Activated CD4-positive, alpha-beta T cell treated with anti-CD3 and anti-CD28 coated beads, Interleukin-2, amount 10 ng/mL, durations not matched to agents 24 days and 14 days (primary cell): Measurements from ENCODE around the gene SDC3. TPM values are rescaled to one million over a fixed set of nuclear protein-coding genes. Genes with fewer than 3 reads are reported as not detected.

Experiments used
- DNase-seq: peaks from one replicate; pipeline ENCODE4 v3.0.0; 2022
- H3K27ac Mint-ChIP-seq: one replicate; pipeline ENCODE4 v1.8.0; 2022; ENCODE audit warnings: mild to moderate bottlenecking, mixed read lengths
- H3K27me3 Mint-ChIP-seq: one replicate; pipeline ENCODE4 v1.8.0; 2022; ENCODE audit warnings: mixed read lengths
- H3K36me3 Mint-ChIP-seq: one replicate; pipeline ENCODE4 v1.8.0; 2022; ENCODE audit warnings: low read depth, mild to moderate bottlenecking, mixed read lengths
- H3K4me1 Mint-ChIP-seq: one replicate; pipeline ENCODE4 v1.8.0; 2021; ENCODE audit warnings: mixed read lengths
- H3K4me3 Mint-ChIP-seq: one replicate; pipeline ENCODE4 v1.8.0; 2022; ENCODE audit warnings: mild to moderate bottlenecking, moderate library complexity, mixed read lengths
- H3K9me3 Mint-ChIP-seq: one replicate; pipeline ENCODE4 v1.8.0; 2021; ENCODE audit warnings: mixed read lengths
- intact Hi-C: fragments of 100-400 bp; cut with micrococcal nuclease; formaldehyde crosslinking; loops from one replicate; pipeline ENCODE4 v1.15.1; 2023
- total RNA-seq: library from RNA; stranded (reverse); gene quantifications from 2 replicates; pipeline ENCODE4 v1.2.3, GENCODE V29; 2022

Gene SDC3
- total RNA-seq, 1 donor from 2014 or later, result 0.44 TPM

DNA sequence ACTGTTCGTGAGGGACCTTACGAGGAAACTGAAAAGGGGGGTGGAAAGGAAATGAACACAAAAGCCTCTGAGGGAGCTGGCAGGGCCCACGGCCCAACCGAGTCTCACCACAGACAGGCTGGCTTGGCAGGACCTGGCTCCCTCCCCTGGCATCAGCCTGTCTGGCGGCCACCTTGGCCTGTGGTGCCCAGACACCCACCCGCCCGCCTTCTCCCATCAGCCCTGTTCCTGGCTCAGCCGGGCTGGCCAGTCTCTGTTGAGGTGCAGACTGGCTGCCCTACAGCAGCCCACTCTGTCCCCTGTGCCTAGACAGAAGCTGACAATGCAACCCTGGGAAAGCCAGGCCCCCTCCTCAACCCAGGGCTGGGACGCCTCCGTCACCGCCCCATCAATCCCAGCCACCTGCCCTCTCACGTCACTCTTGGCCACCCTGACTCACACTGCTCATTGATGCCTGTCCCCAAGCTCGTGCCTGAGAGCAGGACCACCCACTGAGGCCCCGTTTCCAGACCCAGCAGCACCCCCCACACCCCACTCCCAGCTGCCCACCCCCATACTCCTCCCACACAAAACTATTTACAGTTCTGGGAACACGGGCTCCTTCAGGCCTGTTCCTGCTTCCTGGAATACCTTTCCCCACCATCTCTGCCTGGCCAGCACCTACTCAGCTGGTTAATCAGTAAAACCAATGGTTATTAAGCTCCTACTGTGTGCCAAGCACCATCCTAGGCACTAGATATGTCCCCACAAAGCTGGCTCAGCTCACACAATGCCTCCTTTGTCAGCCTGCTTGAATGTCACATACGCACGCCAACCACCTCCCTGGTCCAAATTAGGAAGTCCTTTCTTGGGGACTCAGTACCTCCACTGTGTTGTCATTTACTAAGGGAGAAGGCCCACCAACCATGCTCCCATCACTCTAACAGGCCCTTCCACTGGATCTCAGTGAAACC is 22.7 kb downstream of the SDC3 start:
- Mint-ChIP-seq H3K4me1 (peaks cover 2% of the 10 kb centered on the region), H3K4me3 (no peak overlapping the region), H3K9me3 (no peaks in the 10 kb centered on the region), H3K36me3 (no peaks in the 10 kb centered on the region), H3K27me3 (peaks cover 24% of the 10 kb centered on the region), H3K27ac (no peak overlapping the region)
- intact Hi-C loops, result no loop called here
- DNase-seq, result no peak

DNA sequence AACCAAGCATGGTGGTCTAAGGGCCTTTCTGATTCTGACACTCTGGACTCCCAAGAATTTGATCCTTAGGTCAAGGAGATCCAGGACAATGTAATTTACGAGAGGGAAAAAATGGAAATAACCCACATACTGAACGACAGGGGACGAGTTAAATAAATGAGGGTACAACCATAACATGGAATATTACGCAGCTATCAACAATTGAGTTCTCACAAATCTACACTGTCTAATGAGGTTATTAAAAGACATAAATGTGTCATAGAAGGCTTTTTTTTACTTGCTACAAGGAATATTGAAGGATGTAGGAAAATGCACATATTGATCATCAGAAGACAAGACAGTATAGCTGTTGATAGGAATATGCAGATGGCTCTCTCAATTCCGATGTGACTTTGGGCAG is 23.8 kb downstream of the SDC3 start:
- peaks cover 24% of the 10 kb centered on the region for H3K27me3 Mint-ChIP-seq
- no peak overlapping the region for H3K27ac Mint-ChIP-seq
- intact Hi-C loops, result no loop called here
- no peak overlapping the region for H3K4me3 Mint-ChIP-seq
- H3K9me3 Mint-ChIP-seq, result no peaks in the 10 kb centered on the region
- H3K36me3 Mint-ChIP-seq, result no peaks in the 10 kb centered on the region
- H3K4me1 Mint-ChIP-seq, result peaks cover 2% of the 10 kb centered on the region
- DNase-seq, result no peak

DNA sequence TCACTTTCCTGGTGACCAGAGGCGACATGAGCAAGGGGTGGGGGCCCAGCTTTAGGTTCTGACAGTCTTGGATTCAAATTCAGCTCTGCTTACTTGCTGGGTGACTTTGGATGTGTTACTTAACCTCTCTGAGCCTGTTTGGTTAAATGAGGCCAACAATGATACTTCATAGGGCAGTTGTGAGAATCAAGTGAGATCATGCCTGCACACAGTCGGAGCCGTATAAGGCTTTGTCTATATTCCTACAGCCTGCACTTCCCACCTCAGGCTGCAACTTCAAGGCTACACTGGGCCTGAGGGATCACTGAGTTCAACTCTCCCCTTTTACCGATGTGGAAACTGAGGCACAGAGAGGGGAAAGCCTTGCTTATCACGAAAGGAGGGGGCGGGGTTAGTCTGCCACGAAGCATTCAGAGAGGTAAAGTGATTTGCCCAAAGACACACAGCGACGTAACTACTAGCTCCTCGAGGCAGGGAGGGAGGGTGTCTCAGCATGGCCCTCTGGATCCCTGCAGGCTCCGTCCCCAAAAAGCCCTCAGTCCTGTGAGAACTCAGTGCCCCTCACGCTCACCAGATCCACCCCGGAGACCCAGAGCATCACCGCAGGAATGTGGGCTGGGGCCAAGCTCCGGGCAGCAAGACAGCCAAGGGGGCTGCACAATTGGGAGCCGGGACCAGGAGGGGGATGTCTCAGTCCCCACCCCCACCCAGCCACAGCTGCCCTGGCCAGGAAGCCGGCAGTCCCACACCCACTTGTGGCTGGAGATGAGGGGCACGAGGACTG is 25.0 kb downstream of the SDC3 start:
- intact Hi-C loops, result no loop called here
- peaks cover 21% of the 10 kb centered on the region for H3K27me3 Mint-ChIP-seq
- H3K9me3 Mint-ChIP-seq, result no peaks in the 10 kb centered on the region
- no peak overlapping the region for H3K4me3 Mint-ChIP-seq
- no peak for DNase-seq
- peaks cover 2% of the 10 kb centered on the region for H3K4me1 Mint-ChIP-seq
- H3K36me3 Mint-ChIP-seq, result no peaks in the 10 kb centered on the region
- H3K27ac Mint-ChIP-seq, result no peak overlapping the region

DNA sequence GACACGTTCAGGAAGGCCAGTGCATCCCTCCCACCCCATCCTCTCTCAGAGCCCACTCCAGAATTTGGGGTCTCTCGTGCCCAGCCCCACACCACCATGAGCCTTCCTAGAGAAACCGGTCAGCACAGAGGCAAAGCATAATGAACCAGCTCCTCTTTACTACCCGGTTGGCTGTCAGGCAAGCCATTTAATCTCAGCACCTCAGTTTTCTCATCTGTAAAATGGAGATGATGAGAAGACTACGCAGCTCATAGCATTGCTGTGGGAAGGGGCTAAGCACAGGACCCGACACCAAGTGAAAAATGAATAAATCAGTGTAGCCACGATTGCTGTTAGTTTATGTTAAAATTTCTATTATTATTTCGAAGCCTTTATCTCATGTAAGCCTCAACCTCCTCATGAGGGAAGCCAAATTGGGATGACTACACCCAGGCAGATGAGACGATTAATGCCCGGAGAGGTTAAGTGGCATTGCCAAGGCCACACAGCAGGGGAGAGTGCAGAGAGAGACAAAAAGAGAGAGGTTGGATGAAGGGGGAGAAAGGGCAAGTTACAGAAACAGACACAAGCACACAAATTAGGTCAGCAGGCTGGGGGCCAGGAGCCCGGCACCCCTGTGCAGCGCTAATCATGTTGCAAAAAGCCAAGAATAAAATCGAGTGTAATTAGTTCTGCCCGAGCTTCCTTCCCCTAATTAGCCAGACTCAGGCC is 25.7 kb downstream of the SDC3 start:
- no peaks in the 10 kb centered on the region for H3K9me3 Mint-ChIP-seq
- H3K4me3 Mint-ChIP-seq, result no peak overlapping the region
- DNase-seq, result no peak
- H3K27ac Mint-ChIP-seq, result no peak overlapping the region
- no peaks in the 10 kb centered on the region for H3K36me3 Mint-ChIP-seq
- H3K27me3 Mint-ChIP-seq, result peaks cover 24% of the 10 kb centered on the region
- intact Hi-C loops, result no loop called here
- H3K4me1 Mint-ChIP-seq, result peaks cover 2% of the 10 kb centered on the region

DNA sequence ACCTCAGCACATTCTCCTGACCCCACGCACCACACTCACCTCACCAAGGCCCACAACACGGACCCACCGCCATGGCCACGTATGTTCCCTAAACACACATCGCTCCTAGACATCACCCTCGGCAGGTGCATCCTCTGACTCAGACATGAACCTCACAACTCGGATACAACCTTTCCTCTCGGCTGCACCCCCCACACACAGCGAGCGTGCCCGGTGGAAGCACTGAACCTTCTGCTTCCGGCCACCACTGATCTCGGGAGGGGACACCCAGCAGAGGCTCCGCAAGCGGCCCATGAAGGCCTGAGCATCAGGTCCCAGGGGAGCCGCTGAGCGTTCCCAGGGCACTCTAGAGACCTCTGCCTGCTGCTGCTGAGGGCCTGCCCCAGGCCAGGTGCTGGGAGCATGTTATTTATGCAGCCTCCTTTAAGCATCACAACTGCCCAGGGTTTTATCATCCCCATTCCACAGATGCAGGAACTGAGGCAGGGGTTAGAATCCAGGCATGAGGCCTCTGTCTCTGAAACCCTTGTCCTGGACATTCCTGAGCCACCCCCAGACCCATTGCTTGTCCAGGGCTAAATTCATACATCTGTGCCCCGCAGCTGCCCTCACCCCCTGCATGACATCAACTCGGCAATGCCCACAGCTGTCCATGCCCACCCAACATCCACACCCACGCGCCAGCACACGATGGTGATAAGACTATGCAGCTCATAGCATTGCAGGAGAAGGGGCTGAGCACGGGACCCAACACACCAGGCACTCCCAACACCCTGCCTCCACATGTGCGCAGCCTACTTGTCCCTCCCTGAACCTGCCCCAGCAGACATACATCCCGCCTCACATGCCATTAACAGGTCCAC is 27.0 kb downstream of the SDC3 start:
- Mint-ChIP-seq H3K27ac (no peak overlapping the region), H3K4me3 (no peak overlapping the region), H3K27me3 (peaks cover 23% of the 10 kb centered on the region), H3K9me3 (no peaks in the 10 kb centered on the region), H3K36me3 (no peaks in the 10 kb centered on the region), H3K4me1 (peaks cover 2% of the 10 kb centered on the region)
- intact Hi-C loops, result no loop called here
- DNase-seq, result peak; percentile 69

DNA sequence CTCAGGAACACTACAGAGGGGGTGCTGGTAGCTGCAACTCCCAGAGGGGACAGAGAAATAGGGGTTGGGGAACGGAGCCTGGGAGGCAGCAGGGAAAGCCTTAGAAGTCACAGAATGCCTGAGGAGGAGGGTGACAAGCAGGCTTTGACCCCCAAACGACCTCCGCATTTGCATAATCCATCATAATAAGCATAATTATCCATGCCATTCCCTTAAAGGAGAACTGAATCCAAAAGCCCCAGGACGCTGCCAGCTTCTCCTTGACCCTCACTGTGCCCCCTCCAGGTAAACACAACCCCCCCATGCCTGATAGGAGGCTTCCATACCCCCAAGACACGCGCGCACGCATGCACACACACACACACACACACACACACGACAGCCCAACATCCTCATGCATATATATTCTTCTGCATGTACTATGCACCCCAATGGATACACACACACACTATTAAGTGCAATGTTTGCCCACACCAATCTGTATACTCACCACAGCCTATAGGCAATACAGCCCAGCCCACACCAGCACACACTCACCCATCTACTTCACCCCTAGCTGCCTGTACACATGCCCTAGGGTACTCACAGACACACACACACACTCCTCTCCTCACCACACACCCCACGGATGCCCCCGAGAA is 27.8 kb downstream of the SDC3 start:
- no peak for DNase-seq
- peaks cover 19% of the 10 kb centered on the region for H3K27me3 Mint-ChIP-seq

DNA sequence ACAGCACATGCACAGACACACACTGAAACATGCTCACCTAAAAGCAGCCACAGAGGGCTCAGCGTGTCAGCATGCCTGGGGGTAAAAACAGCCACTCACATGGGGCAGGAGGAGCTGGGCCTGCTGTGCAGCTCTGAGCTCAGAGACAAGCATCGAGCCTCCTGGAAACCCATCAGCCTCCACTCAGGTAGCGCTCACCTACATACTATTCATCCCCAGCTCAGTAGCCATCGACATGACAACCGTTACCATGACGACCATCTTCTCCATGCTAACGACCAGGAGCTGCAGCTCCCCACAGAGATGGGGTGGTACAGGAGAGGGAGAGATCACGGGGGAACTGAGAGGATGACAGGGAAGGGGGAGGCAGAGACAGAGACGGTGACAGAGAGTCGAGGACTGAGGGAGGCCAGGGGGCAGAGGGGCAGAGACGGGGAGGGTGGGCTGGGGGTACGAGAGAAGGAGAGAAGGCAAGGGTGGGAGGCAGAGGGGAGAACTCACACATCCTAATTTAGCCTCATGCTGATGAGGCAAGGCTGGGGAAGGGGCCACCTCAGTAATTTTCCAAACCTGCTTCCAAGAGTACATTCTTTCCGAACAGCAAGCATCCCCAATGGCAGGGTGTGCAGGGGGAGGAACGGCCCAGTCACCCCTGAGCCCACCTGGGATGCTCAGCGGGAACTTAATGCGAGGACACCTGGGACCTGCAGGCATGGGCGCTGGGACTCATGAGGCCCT is 28.4 kb downstream of the SDC3 start:
- DNase-seq, result no peak
- H3K36me3 Mint-ChIP-seq, result no peaks in the 10 kb centered on the region

More for the DNA sequence above, 27.8 kb downstream of the SDC3 start:
- peaks cover 2% of the 10 kb centered on the region for H3K4me1 Mint-ChIP-seq
- H3K36me3 Mint-ChIP-seq, result no peaks in the 10 kb centered on the region
- intact Hi-C loops, result no loop called here
- H3K9me3 Mint-ChIP-seq, result no peaks in the 10 kb centered on the region
- no peak overlapping the region for H3K4me3 Mint-ChIP-seq
- H3K27ac Mint-ChIP-seq, result no peak overlapping the region

DNA sequence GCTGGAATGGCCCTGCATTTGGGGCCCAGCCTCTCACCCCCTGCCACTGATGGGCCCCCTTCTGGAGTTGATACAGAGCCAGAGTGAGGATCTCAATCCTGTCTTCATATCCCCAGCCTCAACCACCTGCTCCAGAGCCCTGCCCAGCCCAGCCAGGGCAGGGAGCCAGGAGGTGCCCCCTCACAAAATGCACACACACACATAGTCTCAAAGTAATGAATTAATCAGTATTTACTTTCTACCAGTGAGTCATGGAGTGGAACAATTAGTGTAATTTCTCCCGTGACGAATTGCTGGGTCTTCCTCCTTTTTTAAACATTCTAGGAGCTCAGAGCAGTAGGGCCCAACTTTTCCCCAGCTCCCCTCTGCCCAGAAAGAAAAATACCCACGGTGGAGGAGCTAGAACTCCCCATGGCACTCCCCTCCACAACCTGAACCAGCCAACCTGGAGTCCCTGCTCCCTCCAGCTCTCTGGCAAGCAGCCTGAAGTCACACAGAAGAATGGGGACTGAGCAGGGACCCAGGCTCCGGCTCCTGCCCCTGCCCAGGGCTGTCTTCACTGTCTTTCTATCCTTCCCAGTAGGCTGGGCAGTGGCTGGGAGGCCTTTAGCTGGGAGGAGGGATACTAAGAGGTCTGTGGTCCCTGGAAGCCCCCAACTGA is 29.3 kb downstream of the SDC3 start:
- no peak for DNase-seq
- H3K36me3 Mint-ChIP-seq, result no peaks in the 10 kb centered on the region
- no peak overlapping the region for H3K4me3 Mint-ChIP-seq
- peaks cover 13% of the 10 kb centered on the region for H3K27me3 Mint-ChIP-seq
- H3K27ac Mint-ChIP-seq, result no peak overlapping the region
- intact Hi-C loops, result no loop called here
- H3K9me3 Mint-ChIP-seq, result no peaks in the 10 kb centered on the region
- H3K4me1 Mint-ChIP-seq, result peaks cover 2% of the 10 kb centered on the region

More for the DNA sequence above, 28.4 kb downstream of the SDC3 start:
- intact Hi-C loops, result no loop called here
- no peaks in the 10 kb centered on the region for H3K9me3 Mint-ChIP-seq
- H3K27me3 Mint-ChIP-seq, result peaks cover 19% of the 10 kb centered on the region
- H3K4me3 Mint-ChIP-seq, result no peak overlapping the region
- peaks cover 2% of the 10 kb centered on the region for H3K4me1 Mint-ChIP-seq
- H3K27ac Mint-ChIP-seq, result no peak overlapping the region

DNA sequence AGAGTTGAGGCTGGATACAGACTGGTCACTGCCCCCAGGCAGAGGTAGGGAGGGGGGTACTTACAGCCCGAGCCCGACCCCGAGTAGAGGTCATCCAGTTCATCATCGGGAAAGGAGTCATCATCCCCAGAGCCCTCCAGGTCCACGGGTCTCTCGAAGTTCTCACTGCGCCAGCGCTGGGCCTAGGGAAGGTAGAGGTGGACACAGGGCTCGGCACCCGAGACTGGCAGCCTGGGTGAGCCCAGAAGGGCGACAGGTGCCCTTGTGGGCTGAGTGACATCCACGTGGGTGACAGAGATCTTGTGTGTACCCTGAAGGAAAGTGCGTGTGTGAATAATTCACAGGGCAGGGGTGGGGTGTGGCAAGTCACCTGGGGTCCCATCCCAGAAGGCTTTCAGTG is 30.0 kb downstream of the SDC3 start:
- no peak for DNase-seq
- H3K4me1 Mint-ChIP-seq, result peaks cover 2% of the 10 kb centered on the region
- intact Hi-C loops, result no loop called here
- H3K4me3 Mint-ChIP-seq, result no peak overlapping the region
- no peak overlapping the region for H3K27ac Mint-ChIP-seq
- H3K36me3 Mint-ChIP-seq, result no peaks in the 10 kb centered on the region
- H3K27me3 Mint-ChIP-seq, result peaks cover 12% of the 10 kb centered on the region
- no peaks in the 10 kb centered on the region for H3K9me3 Mint-ChIP-seq

DNA sequence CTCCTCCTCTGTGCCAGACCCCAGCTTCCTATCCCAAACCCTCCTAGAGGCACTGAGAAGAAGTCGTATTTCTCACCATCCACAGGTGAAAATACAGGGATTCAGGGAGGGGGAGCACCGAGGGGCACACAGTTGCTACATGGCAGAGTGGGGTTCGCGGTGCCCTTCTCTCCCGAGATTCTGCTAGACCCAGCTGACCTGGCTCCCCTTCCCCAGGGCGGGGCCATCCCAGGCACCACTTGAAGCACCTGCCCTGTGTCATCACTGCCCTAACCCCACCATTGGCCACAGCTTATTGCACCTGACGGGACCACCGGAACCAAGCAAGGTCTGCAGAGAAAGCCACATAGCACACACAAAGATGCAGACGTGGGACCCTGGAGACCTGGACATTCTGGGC is 30.5 kb downstream of the SDC3 start:
- Mint-ChIP-seq H3K4me1 (peaks cover 2% of the 10 kb centered on the region), H3K4me3 (no peak overlapping the region), H3K27ac (no peak overlapping the region), H3K27me3 (peaks cover 12% of the 10 kb centered on the region), H3K9me3 (no peaks in the 10 kb centered on the region), H3K36me3 (no peaks in the 10 kb centered on the region)
- no peak for DNase-seq
- intact Hi-C loops, result no loop called here

DNA sequence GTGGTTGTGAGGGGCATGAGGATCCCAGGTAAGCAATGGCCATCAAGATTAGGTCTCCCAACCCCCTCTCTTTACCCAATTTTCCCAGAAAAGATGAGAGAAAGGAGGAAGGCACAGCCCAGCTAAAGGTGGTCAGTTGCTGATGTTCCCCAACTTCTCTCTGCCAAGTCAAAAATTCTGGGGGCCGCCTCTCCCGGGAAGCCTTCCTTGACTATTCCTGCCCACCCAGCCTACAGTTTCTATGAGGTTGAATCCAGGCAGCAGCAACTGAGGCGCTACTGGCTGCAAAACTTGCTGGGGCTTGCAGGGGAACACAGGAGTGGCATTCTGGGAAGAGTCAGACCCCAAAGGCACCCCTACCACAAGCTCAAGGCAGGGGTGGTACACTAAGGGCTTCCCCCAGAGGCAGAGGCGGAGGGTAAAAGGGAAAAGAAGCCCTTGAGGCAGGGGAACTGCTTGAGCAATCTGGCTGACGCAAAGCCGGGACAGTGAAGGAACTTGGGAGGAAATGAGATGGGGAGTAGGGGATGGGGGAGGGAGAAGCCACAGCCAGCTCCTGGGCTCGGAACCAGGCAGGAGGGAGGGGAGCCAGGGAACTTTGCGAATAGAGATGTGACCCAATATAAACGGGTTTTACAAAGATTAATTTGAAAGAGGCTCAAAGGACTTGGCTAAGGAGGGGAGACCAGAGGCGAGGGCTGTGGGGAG is 31.2 kb downstream of the SDC3 start:
- peaks cover 12% of the 10 kb centered on the region for H3K27me3 Mint-ChIP-seq
- no peaks in the 10 kb centered on the region for H3K9me3 Mint-ChIP-seq
- DNase-seq, result no peak
- peaks cover 3% of the 10 kb centered on the region for H3K4me1 Mint-ChIP-seq
- no peak overlapping the region for H3K27ac Mint-ChIP-seq
- intact Hi-C loops, result no loop called here
- H3K4me3 Mint-ChIP-seq, result no peak overlapping the region
- H3K36me3 Mint-ChIP-seq, result no peaks in the 10 kb centered on the region
